ENCODE data around the gene E2F4.

Gene E2F4

GRCh38 chr16:67192781-67193361, 916 bp downstream of the E2F4 start:
- no peak for DNase-seq

GRCh38 chr16:67193536-67193935, 1.6 kb downstream of the E2F4 start:
- DNase-seq = no peak

- DNase-seq = no peak
Measured at GRCh38 chr16:67194260-67194659, 2.3 kb downstream of the E2F4 start.

GRCh38 chr16:67195676-67196075, 3.7 kb downstream of the E2F4 start:
- no peak for DNase-seq

GRCh38 chr16:67196881-67197280, 4.9 kb downstream of the E2F4 start:
- DNase-seq = no peak

GRCh38 chr16:67197704-67198103, 5.7 kb downstream of the E2F4 start:
- DNase-seq = no peak

GRCh38 chr16:67198238-67198734, 6.3 kb downstream of the E2F4 start:
- peak; percentile 8 for DNase-seq

- DNase-seq = no peak
Measured at GRCh38 chr16:67199011-67199807, 7.3 kb downstream of the E2F4 start, which contains the start of gene ELMO3. ELMO3 (plus strand) TSS chr16:67199131; CDS start chr16:67199327, 196 bp downstream.

- DNase-seq = no peak
Measured at GRCh38 chr16:67199808-67200198, 7.8 kb downstream of the E2F4 start.

- no peak for DNase-seq
Measured at GRCh38 chr16:67200491-67200890, 8.5 kb downstream of the E2F4 start.

GRCh38 chr16:67201411-67202345, 9.7 kb downstream of the E2F4 start:
- DNase-seq = no peak

GRCh38 chr16:67202426-67202825, 10.5 kb downstream of the E2F4 start:
- no peak for DNase-seq

- no peak for DNase-seq
Measured at GRCh38 chr16:67202956-67203493, 11.1 kb downstream of the E2F4 start.

- no peak for DNase-seq
Measured at GRCh38 chr16:67204076-67204475, 12.1 kb downstream of the E2F4 start.

- DNase-seq = no peak
Measured at GRCh38 chr16:67206129-67206837, 14.3 kb downstream of the E2F4 start.

GRCh38 chr16:67206838-67207248, 14.9 kb downstream of the E2F4 start:
- DNase-seq = no peak

- DNase-seq = no peak
Measured at GRCh38 chr16:67207249-67208091, 15.5 kb downstream of the E2F4 start.

- DNase-seq = no peak
Measured at GRCh38 chr16:67208154-67208896, 16.4 kb downstream of the E2F4 start.

GRCh38 chr16:67209565-67209964, 17.6 kb downstream of the E2F4 start:
- DNase-seq = no peak

All from stimulated activated naive CD4-positive, alpha-beta T cell treated with Interleukin-2 at 50 U/mL for 16 hours (primary cell).